Measurements from ENCODE around the gene C1QTNF6.

Gene C1QTNF6

DNA sequence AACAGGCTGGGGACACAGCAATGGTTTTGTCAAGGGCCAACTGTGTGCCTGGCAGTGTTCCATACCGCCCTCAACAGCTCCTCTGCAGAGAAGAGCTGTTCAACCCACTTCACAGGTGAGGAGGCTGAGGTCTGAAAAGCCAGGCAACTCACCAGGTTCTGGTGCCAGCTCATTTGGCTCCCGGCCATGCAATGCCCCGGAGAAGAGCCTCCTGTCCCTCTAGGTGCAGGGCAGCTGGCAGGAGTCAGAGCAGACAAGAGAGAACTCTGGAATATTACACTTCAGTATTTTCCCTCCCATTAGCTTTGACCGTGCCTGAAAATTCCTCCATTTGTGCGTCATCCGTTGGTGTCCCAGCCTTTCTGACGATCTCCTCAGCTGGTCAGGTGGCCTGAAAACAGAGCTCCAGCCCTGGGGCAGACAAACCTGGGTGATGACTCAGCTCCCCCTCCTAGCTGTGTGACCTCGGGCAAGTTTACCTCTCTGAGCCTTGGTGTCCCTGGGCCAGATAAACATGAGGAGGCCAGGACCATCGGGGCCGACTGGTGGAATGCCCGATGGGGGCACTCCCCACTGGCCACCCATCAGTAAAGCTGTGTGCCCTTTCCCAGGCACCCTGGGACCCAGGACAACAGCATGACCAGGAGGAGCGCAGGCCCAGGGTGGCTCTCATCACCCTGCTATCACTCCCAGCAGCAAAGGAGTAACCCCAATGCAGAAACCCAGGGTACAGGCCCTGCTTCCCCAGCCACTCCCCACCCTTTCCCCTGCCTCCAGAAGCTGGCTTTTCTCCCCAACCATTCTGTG, 9.6 kb upstream of the C1QTNF6 start:
- no peak overlapping the region for H3K27ac ChIP-seq (replicated peaks)

DNA sequence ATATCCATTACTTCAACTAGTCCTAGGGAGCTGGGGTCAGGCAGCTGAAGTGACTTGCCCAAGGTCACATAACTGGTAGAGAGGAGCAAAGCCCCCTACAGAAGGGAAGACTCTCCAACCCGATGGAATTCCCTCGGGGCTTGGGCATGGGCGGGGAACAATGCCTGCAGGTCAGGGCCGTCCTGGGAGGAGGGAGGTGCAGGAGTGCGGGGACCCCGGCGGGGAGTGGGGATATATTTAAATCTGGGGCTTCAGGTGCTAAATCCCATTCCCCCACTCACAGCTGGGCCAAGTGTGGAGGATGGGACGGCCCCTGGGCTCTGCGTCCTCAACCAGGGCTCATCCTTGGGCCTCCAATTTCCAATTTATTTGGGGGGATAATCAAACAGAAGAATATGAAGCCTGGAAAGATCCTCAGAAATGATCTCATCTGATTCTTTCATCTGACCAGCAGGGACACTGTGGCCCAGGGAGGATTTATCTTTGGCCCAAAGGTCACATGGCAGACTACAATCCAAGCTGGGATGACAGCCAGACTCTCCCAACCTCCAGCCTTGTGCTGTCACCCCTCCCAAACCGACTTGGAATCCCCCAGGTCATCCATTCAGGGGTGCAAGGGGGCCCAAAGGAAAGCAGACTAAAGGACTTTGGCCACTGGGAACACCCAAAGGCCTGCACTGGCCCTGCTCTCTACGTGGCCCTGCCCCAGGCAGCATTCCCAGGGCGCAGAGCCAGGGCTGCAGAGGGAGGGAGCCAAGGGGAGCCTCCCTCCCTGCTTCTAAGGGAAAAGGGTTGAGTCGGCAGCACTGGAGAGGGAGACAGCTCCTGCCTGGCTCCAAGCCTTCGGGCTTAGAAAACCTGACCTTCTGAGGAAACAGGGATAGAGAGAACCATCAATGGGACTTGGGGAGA, 8.7 kb upstream of the C1QTNF6 start:
- TF ChIP-seq POLR2AphosphoS5 (IDR thresholded peaks at IDR 0.05; ENCODE audit: low read depth) (no peak), GABPA (IDR thresholded peaks at IDR 0.05; ENCODE audit: low read depth) (no peak), SPI1 (IDR thresholded peaks at IDR 0.05; ENCODE audit: borderline replicate concordance, low read depth) (no peak)
- TF ChIP-seq, protein P1, sequence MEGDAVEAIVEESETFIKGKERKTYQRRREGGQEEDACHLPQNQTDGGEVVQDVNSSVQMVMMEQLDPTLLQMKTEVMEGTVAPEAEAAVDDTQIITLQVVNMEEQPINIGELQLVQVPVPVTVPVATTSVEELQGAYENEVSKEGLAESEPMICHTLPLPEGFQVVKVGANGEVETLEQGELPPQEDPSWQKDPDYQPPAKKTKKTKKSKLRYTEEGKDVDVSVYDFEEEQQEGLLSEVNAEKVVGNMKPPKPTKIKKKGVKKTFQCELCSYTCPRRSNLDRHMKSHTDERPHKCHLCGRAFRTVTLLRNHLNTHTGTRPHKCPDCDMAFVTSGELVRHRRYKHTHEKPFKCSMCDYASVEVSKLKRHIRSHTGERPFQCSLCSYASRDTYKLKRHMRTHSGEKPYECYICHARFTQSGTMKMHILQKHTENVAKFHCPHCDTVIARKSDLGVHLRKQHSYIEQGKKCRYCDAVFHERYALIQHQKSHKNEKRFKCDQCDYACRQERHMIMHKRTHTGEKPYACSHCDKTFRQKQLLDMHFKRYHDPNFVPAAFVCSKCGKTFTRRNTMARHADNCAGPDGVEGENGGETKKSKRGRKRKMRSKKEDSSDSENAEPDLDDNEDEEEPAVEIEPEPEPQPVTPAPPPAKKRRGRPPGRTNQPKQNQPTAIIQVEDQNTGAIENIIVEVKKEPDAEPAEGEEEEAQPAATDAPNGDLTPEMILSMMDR (IDR thresholded peaks at IDR 0.05; ENCODE audit: insufficient read depth, low read length) = no peak
- TF ChIP-seq, protein P2, sequence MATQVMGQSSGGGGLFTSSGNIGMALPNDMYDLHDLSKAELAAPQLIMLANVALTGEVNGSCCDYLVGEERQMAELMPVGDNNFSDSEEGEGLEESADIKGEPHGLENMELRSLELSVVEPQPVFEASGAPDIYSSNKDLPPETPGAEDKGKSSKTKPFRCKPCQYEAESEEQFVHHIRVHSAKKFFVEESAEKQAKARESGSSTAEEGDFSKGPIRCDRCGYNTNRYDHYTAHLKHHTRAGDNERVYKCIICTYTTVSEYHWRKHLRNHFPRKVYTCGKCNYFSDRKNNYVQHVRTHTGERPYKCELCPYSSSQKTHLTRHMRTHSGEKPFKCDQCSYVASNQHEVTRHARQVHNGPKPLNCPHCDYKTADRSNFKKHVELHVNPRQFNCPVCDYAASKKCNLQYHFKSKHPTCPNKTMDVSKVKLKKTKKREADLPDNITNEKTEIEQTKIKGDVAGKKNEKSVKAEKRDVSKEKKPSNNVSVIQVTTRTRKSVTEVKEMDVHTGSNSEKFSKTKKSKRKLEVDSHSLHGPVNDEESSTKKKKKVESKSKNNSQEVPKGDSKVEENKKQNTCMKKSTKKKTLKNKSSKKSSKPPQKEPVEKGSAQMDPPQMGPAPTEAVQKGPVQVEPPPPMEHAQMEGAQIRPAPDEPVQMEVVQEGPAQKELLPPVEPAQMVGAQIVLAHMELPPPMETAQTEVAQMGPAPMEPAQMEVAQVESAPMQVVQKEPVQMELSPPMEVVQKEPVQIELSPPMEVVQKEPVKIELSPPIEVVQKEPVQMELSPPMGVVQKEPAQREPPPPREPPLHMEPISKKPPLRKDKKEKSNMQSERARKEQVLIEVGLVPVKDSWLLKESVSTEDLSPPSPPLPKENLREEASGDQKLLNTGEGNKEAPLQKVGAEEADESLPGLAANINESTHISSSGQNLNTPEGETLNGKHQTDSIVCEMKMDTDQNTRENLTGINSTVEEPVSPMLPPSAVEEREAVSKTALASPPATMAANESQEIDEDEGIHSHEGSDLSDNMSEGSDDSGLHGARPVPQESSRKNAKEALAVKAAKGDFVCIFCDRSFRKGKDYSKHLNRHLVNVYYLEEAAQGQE (IDR thresholded peaks at IDR 0.05; ENCODE audit: insufficient replicate concordance, low read depth) = no peak
- no peak for DNase-seq (ENCODE audit: low read depth in 1 of 2, low spot score in 1 of 2)
- Histone ChIP-seq H3K4me3 (replicated peaks; ENCODE audit: insufficient read depth, low read length) (no peak overlapping the region), H3K27me3 (ENCODE audit: insufficient read depth, poor library complexity, severe bottlenecking) (no peaks in the 10 kb centered on the region), H3K27ac (replicated peaks) (no peak overlapping the region)

More for the DNA sequence above, 9.6 kb upstream of the C1QTNF6 start:
- no peak overlapping the region; the same call in 1 of the 2 replicates for H3K4me3 ChIP-seq (replicated peaks; ENCODE audit: insufficient read depth, low read length)
- H3K27me3 ChIP-seq (ENCODE audit: insufficient read depth, poor library complexity, severe bottlenecking) = no peaks in the 10 kb centered on the region
- no peak for TF ChIP-seq GABPA (IDR thresholded peaks at IDR 0.05; ENCODE audit: low read depth)
- TF ChIP-seq, protein P2 (IDR thresholded peaks at IDR 0.05; ENCODE audit: insufficient replicate concordance, low read depth) = no peak
- TF ChIP-seq, protein P1 (IDR thresholded peaks at IDR 0.05; ENCODE audit: insufficient read depth, low read length) = no peak
- no peak for TF ChIP-seq POLR2AphosphoS5 (IDR thresholded peaks at IDR 0.05; ENCODE audit: low read depth)
- TF ChIP-seq SPI1 (IDR thresholded peaks at IDR 0.05; ENCODE audit: borderline replicate concordance, low read depth) = no peak
- DNase-seq (ENCODE audit: low read depth in 1 of 2, low spot score in 1 of 2) = no peak

DNA sequence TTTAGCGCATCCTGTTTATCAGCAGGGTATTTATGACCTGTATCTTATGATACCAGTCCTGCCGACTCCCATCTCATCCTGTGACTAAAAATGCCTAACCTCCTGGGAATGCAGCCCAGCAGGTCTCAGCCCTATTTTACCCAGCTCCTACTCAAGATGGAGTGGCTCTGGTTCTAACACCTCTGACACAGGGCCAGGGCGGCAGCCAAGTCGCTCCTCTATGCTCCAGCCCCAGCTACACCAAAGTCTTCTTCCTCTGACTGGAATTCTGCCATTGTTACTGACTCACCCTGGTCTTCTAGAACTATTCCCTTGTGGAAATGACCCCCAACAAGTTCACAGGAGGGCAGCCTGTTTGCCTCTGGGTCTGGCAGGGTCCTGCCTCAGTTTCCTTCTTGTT, 7.9 kb upstream of the C1QTNF6 start:
- Histone ChIP-seq H3K27ac (replicated peaks) (no peak overlapping the region), H3K4me3 (replicated peaks; ENCODE audit: insufficient read depth, low read length) (no peak overlapping the region), H3K27me3 (ENCODE audit: insufficient read depth, poor library complexity, severe bottlenecking) (no peaks in the 10 kb centered on the region)
- TF ChIP-seq GABPA (IDR thresholded peaks at IDR 0.05; ENCODE audit: low read depth) (no peak), SPI1 (IDR thresholded peaks at IDR 0.05; ENCODE audit: borderline replicate concordance, low read depth) (no peak), POLR2AphosphoS5 (IDR thresholded peaks at IDR 0.05; ENCODE audit: low read depth) (no peak)
- TF ChIP-seq, protein P2 (IDR thresholded peaks at IDR 0.05; ENCODE audit: insufficient replicate concordance, low read depth) = no peak
- no peak for DNase-seq (ENCODE audit: low read depth in 1 of 2, low spot score in 1 of 2)
